Measurements from ENCODE around the gene L2HGDH.

DNA sequence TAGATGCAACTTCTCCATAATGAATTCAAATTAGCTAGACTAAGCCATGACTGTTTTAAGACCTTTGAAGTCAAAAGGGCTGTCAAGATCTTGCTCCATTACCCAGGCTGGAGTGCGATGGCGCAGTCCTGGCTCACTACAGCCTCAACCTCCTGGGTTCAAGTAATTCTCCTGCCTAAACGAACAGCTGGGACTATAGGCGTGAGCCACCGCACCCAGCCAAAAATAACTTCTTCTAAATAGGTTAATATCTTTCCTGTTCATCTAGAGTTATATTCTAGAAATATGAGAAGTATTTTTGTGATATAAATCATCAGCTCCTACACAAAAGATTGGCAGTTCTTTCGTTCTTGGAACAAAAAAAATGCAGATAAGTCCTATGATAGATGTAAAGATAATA lies 41.1 kb downstream of the L2HGDH start:
- TF ChIP-seq CTCF (IDR thresholded peaks at IDR 0.05) (no peak), USF2 (CRISPR knock-in tag; IDR thresholded peaks at IDR 0.05) (no peak), MAX (CRISPR knock-in tag; IDR thresholded peaks at IDR 0.05) (no peak), MLX (CRISPR knock-in tag; IDR thresholded peaks at IDR 0.05) (no peak), NFE2L1 (CRISPR knock-in tag; IDR thresholded peaks at IDR 0.05) (no peak), ATF2 (CRISPR knock-in tag; IDR thresholded peaks at IDR 0.05; ENCODE audit: borderline replicate concordance, low read depth) (no peak)
- TF ChIP-seq, protein P1, sequence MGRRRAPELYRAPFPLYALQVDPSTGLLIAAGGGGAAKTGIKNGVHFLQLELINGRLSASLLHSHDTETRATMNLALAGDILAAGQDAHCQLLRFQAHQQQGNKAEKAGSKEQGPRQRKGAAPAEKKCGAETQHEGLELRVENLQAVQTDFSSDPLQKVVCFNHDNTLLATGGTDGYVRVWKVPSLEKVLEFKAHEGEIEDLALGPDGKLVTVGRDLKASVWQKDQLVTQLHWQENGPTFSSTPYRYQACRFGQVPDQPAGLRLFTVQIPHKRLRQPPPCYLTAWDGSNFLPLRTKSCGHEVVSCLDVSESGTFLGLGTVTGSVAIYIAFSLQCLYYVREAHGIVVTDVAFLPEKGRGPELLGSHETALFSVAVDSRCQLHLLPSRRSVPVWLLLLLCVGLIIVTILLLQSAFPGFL (CRISPR knock-in tag; IDR thresholded peaks at IDR 0.05; ENCODE audit: borderline replicate concordance), result no peak

All from WTC11 (cell line).